Measurements from ENCODE around the gene PRDM16.

Gene PRDM16

DNA sequence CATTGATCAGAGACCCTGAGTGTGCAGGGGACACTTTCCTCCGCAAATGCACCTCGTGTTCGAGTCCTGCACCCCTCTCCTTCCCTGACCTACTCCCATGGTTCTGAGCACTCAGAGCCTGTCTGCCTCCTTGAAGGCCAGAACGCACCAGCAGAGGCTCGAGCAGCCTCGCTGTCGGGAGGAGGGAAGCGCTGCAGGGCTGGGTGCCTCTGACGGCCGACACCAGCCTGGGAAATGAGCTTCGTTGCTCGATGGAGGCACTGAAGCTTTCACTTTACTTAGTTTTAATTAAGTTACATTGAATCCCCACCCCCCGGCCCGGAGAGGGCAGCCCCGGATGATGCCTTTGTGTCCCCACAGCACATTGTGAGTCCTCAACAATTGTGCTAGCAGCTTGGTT is 229.2 kb downstream of the PRDM16 start:
- H3K36me3 ChIP-seq (ENCODE audit: control insufficient read depth, insufficient read depth, low read length) = no peaks in the 10 kb centered on the region
- TF ChIP-seq, protein P1, sequence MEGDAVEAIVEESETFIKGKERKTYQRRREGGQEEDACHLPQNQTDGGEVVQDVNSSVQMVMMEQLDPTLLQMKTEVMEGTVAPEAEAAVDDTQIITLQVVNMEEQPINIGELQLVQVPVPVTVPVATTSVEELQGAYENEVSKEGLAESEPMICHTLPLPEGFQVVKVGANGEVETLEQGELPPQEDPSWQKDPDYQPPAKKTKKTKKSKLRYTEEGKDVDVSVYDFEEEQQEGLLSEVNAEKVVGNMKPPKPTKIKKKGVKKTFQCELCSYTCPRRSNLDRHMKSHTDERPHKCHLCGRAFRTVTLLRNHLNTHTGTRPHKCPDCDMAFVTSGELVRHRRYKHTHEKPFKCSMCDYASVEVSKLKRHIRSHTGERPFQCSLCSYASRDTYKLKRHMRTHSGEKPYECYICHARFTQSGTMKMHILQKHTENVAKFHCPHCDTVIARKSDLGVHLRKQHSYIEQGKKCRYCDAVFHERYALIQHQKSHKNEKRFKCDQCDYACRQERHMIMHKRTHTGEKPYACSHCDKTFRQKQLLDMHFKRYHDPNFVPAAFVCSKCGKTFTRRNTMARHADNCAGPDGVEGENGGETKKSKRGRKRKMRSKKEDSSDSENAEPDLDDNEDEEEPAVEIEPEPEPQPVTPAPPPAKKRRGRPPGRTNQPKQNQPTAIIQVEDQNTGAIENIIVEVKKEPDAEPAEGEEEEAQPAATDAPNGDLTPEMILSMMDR (IDR thresholded peaks at IDR 0.05; ENCODE audit: insufficient read depth, low read length, poor library complexity, severe bottlenecking) = no peak
- no peak for DNase-seq (ENCODE audit: extremely low read depth, insufficient read length)

DNA sequence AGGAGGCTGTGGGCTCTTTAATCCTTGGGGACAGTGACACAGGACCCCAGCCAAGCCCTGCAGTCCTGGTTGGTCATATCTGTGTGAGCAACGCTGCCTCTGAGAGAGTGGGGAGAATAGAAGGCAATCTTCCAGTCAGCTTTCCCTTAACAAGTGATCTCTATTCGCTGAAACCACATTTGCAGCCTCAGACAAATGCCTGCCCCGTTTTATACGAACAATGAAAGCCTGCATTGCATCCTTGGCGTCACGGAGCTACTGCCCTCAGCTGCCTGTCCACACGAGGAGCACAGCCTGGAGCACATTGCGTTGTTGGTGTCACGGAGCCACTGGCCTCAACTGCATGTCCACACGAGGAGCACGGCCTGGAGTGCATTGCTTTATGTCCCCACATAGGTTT is 235.2 kb downstream of the PRDM16 start:
- Histone ChIP-seq H3K27me3 (replicated peaks; ENCODE audit: control insufficient read depth, insufficient read depth, low read length) (no peaks in the 10 kb centered on the region), H3K4me3 (replicated peaks; ENCODE audit: low read depth, low read length) (no peak overlapping the region), H3K36me3 (ENCODE audit: control insufficient read depth, insufficient read depth, low read length) (no peaks in the 10 kb centered on the region)
- TF ChIP-seq, protein P1 (IDR thresholded peaks at IDR 0.05; ENCODE audit: insufficient read depth, low read length, poor library complexity, severe bottlenecking) = no peak
- no peak for DNase-seq (ENCODE audit: extremely low read depth, insufficient read length)

More for the DNA sequence above, 229.2 kb downstream of the PRDM16 start:
- Histone ChIP-seq H3K4me3 (replicated peaks; ENCODE audit: low read depth, low read length) (no peak overlapping the region), H3K27me3 (replicated peaks; ENCODE audit: control insufficient read depth, insufficient read depth, low read length) (no peaks in the 10 kb centered on the region)

DNA sequence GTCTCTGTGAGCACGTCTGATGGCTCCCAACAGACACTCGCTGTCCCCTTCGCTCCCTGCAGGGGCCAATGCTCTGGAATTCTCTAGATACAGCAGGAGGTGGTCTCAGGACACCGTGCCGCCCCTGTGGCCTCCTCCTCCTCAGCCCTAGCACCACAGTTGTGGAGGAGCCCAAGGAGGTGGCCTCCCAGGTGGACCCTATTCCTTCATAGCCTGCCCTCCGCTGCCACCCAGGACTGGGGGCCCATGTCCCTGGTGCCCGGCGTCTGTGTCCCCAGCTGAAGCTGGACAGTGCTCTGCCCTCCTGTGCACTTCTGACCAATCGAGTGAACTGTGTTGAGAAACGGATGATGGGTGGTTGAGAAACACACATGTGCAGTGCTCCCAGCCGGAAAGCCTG is 235.7 kb downstream of the PRDM16 start:
- TF ChIP-seq, protein P1 (IDR thresholded peaks at IDR 0.05; ENCODE audit: insufficient read depth, low read length, poor library complexity, severe bottlenecking) = no peak
- Histone ChIP-seq H3K27me3 (replicated peaks; ENCODE audit: control insufficient read depth, insufficient read depth, low read length) (no peaks in the 10 kb centered on the region), H3K36me3 (ENCODE audit: control insufficient read depth, insufficient read depth, low read length) (no peaks in the 10 kb centered on the region), H3K4me3 (replicated peaks; ENCODE audit: low read depth, low read length) (no peak overlapping the region)
- no peak for DNase-seq (ENCODE audit: extremely low read depth, insufficient read length)

DNA sequence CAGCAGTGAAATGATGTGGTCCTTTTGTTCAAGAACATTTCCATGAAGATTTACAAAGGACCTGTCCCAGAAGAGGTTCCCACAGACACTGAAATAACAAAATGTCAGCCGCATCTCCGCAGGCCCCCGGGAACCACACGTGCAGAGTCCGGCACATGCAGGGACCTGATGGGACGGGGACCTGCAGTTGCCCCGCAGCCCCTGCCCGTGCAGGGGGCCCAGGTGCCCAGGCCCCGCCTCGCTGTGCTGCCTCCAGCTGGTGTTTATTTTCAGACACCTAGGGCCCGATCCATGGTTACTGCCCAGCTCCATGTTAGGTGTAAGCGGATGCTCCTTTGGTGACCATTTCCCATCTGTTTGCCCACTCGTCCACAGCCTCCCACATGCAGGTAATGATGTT is 236.2 kb downstream of the PRDM16 start:
- TF ChIP-seq, protein P1 (IDR thresholded peaks at IDR 0.05; ENCODE audit: insufficient read depth, low read length, poor library complexity, severe bottlenecking) = no peak
- Histone ChIP-seq H3K4me3 (replicated peaks; ENCODE audit: low read depth, low read length) (no peak overlapping the region), H3K36me3 (ENCODE audit: control insufficient read depth, insufficient read depth, low read length) (no peaks in the 10 kb centered on the region), H3K27me3 (replicated peaks; ENCODE audit: control insufficient read depth, insufficient read depth, low read length) (no peaks in the 10 kb centered on the region)
- no peak for DNase-seq (ENCODE audit: extremely low read depth, insufficient read length)

DNA sequence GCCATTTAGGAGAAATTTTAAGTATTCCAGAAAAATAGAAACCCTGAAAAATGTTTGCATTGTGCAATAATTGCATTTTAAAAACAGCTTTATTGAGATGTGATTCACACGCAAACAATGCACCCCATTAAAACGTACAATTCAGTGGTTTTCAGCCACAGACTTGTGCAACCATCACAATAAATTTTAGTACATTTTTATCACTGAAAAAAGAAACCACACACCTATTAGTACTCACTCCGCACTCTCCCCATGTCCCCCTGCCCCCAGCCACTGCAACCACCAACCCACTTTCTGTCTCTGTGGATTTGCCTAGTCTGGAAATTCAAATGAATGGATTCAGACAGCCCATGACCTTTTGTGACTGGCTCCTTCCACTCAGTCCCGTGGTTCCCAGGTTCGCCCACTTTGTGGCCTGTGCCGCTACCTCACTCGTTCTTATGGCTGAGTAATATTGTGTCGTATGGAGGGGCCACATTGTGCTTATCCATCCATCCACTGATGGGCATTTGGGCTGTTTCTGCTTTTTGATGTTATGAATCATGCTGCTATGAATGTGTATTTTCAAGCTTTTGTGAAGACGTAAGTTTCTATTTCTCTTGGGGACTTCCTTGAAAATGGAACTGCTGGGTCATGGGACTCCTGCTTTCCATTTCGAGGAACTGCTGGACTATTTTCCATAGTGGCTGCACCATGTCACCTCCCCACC is 237.7 kb downstream of the PRDM16 start:
- DNase-seq (ENCODE audit: extremely low read depth, insufficient read length) = no peak
- TF ChIP-seq, protein P1 (IDR thresholded peaks at IDR 0.05; ENCODE audit: insufficient read depth, low read length, poor library complexity, severe bottlenecking) = no peak
- Histone ChIP-seq H3K36me3 (ENCODE audit: control insufficient read depth, insufficient read depth, low read length) (no peaks in the 10 kb centered on the region), H3K27me3 (replicated peaks; ENCODE audit: control insufficient read depth, insufficient read depth, low read length) (no peaks in the 10 kb centered on the region), H3K4me3 (replicated peaks; ENCODE audit: low read depth, low read length) (no peak overlapping the region)

DNA sequence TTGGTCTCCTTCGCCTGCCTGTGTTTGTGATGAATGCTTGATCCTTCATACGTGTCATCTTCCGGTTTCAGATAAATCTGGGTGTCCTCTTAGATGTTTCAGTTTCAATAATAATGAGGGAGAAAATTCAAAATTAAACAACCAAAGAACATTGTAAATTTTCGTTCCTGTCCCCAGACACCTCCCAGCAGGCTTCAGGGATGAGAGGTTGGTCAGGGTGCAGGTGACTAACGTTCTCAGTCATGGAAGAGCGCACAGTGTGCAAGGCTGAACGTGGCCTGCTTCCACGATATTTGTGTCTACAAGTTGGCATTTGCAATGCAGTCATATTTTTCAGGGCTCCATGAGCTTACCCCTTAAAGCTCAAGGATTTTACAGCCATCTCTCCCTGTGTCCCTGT is 238.4 kb downstream of the PRDM16 start:
- Histone ChIP-seq H3K27me3 (replicated peaks; ENCODE audit: control insufficient read depth, insufficient read depth, low read length) (no peaks in the 10 kb centered on the region), H3K4me3 (replicated peaks; ENCODE audit: low read depth, low read length) (no peak overlapping the region), H3K36me3 (ENCODE audit: control insufficient read depth, insufficient read depth, low read length) (no peaks in the 10 kb centered on the region)
- peak; percentile 29 for DNase-seq (ENCODE audit: extremely low read depth, insufficient read length)
- TF ChIP-seq, protein P1 (IDR thresholded peaks at IDR 0.05; ENCODE audit: insufficient read depth, low read length, poor library complexity, severe bottlenecking) = no peak

All from GM06990 (cell line).